ENCODE results near the gene RUBCNL. TPM values are rescaled to one million over a fixed set of nuclear protein-coding genes. Genes with fewer than 3 reads are reported as not detected.

Gene RUBCNL
- total and polyA plus RNA-seq, 2 experiments from 2014 or later: 4.2 to 5.9 TPM

DNA sequence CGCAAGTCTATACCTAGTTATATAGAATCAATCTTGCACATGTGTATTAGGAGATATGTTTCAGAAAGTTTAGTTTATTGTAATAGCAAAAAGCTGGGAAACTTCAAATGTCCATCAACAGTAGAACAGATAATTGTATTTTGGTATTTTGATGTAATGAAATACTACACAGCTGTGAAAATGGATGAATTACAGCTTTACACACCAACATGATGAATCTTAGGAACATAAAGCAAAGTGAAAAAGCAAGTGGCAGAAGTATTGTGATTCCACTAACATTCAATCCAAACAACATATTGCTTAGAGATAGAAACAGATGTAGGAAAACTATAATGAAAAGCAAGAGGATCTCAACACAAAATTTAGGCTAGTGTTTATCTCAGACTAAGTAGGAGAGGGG is 72.5 kb downstream of the RUBCNL start:
- Histone ChIP-seq H3K27me3 (ENCODE audit: insufficient read depth) (no peaks in the 10 kb centered on the region), H3K4me3 (no peak overlapping the region), H3K4me1 (ENCODE audit: insufficient read depth) (no peaks in the 10 kb centered on the region), H3K79me2 (replicated peaks; ENCODE audit: insufficient read depth) (no peaks in the 10 kb centered on the region), H4K20me1 (replicated peaks; ENCODE audit: insufficient read depth) (no peaks in the 10 kb centered on the region), H3K36me3 (ENCODE audit: insufficient read depth) (no peaks in the 10 kb centered on the region; the same call in 1 of the 2 replicates), H3K9me2 (ENCODE audit: insufficient read depth) (peaks cover 19% of the 10 kb centered on the region), H3F3A (replicated peaks; ENCODE audit: low read depth) (no peaks in the 10 kb centered on the region), H3K4me2 (no peak overlapping the region), H3K27ac (ENCODE audit: low read depth) (no peak overlapping the region), H2AFZ (no peak overlapping the region)
- ATAC-seq (no peak), DNase-seq (ENCODE audit: low spot score) (no peak)
- no peak for TF ChIP-seq POLR2AphosphoS5 (IDR thresholded peaks at IDR 0.05; ENCODE audit: low read depth)
- TF ChIP-seq JUNB (IDR thresholded peaks at IDR 0.05; ENCODE audit: unreplicated experiment): no peak
- no peak for TF ChIP-seq CREB1 (CRISPR knock-in tag; IDR thresholded peaks at IDR 0.05; ENCODE audit: low read depth)
- TF ChIP-seq, protein P1, sequence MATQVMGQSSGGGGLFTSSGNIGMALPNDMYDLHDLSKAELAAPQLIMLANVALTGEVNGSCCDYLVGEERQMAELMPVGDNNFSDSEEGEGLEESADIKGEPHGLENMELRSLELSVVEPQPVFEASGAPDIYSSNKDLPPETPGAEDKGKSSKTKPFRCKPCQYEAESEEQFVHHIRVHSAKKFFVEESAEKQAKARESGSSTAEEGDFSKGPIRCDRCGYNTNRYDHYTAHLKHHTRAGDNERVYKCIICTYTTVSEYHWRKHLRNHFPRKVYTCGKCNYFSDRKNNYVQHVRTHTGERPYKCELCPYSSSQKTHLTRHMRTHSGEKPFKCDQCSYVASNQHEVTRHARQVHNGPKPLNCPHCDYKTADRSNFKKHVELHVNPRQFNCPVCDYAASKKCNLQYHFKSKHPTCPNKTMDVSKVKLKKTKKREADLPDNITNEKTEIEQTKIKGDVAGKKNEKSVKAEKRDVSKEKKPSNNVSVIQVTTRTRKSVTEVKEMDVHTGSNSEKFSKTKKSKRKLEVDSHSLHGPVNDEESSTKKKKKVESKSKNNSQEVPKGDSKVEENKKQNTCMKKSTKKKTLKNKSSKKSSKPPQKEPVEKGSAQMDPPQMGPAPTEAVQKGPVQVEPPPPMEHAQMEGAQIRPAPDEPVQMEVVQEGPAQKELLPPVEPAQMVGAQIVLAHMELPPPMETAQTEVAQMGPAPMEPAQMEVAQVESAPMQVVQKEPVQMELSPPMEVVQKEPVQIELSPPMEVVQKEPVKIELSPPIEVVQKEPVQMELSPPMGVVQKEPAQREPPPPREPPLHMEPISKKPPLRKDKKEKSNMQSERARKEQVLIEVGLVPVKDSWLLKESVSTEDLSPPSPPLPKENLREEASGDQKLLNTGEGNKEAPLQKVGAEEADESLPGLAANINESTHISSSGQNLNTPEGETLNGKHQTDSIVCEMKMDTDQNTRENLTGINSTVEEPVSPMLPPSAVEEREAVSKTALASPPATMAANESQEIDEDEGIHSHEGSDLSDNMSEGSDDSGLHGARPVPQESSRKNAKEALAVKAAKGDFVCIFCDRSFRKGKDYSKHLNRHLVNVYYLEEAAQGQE (IDR thresholded peaks at IDR 0.05; ENCODE audit: unreplicated experiment): no peak
- TF ChIP-seq NANOG (IDR thresholded peaks at IDR 0.05; ENCODE audit: borderline replicate concordance): no peak
- no peak for TF ChIP-seq EZH2phosphoT487 (IDR thresholded peaks at IDR 0.05; ENCODE audit: unreplicated experiment)
- no peak for TF ChIP-seq ZNF114 (CRISPR knock-in tag; IDR thresholded peaks at IDR 0.05)
- TF ChIP-seq EZH2 (IDR thresholded peaks at IDR 0.05; ENCODE audit: low read depth, unreplicated experiment): no peak
- TF ChIP-seq, protein P2, sequence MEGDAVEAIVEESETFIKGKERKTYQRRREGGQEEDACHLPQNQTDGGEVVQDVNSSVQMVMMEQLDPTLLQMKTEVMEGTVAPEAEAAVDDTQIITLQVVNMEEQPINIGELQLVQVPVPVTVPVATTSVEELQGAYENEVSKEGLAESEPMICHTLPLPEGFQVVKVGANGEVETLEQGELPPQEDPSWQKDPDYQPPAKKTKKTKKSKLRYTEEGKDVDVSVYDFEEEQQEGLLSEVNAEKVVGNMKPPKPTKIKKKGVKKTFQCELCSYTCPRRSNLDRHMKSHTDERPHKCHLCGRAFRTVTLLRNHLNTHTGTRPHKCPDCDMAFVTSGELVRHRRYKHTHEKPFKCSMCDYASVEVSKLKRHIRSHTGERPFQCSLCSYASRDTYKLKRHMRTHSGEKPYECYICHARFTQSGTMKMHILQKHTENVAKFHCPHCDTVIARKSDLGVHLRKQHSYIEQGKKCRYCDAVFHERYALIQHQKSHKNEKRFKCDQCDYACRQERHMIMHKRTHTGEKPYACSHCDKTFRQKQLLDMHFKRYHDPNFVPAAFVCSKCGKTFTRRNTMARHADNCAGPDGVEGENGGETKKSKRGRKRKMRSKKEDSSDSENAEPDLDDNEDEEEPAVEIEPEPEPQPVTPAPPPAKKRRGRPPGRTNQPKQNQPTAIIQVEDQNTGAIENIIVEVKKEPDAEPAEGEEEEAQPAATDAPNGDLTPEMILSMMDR (conservative IDR thresholded peaks at IDR 0.05; ENCODE audit: low read depth in 2 of 2): no peak
- no peak for TF ChIP-seq ETS1 (IDR thresholded peaks at IDR 0.05)
- no peak for TF ChIP-seq ZNF462 (CRISPR knock-in tag; IDR thresholded peaks at IDR 0.05)
- no peak for TF ChIP-seq ZNF331 (CRISPR knock-in tag; IDR thresholded peaks at IDR 0.05; ENCODE audit: low read depth)
- TF ChIP-seq STAT1 (IDR thresholded peaks at IDR 0.05; ENCODE audit: unreplicated experiment): no peak
- Mint-ChIP-seq H3K27me3 (ENCODE audit: insufficient read depth, low read depth, poor library complexity) (peaks cover 2% of the 10 kb centered on the region), H3K4me1 (peaks cover 2% of the 10 kb centered on the region; the same call in 2 of the 3 replicates), H3K4me3 (no peak overlapping the region), H3K36me3 (ENCODE audit: low read depth) (no peaks in the 10 kb centered on the region), H3K27ac (no peak overlapping the region), H3K9me3 (no peaks in the 10 kb centered on the region)
